Mucosa of rectum (tissue), 2 donors: ENCODE results near the gene MSI2.

ENCODE experiments used
- H3K27ac ChIP-seq, 2 donors: one replicate each; pipeline ENCODE4 v1.7.0; 2013; ENCODE audit warnings: inconsistent platforms in 2 of 2, low read depth in 2 of 2, low read length in 2 of 2
- H3K27me3 ChIP-seq, 2 donors: one replicate each; pipeline ENCODE4 v1.7.0; 2013; ENCODE audit warnings: low read length in 2 of 2; ENCODE audit not compliant: control insufficient read depth in 2 of 2, insufficient read depth in 2 of 2
- H3K36me3 ChIP-seq, 2 donors: one replicate each; pipeline ENCODE4 v1.7.0; 2013; ENCODE audit warnings: low read length in 2 of 2; ENCODE audit not compliant: control insufficient read depth in 2 of 2, insufficient read depth in 2 of 2
- H3K4me1 ChIP-seq, 2 donors: one replicate each; pipeline ENCODE4 v1.7.0; 2013; ENCODE audit warnings: low read length in 2 of 2, mild to moderate bottlenecking in 1 of 2; ENCODE audit not compliant: control insufficient read depth in 2 of 2, insufficient read depth in 2 of 2
- H3K4me3 ChIP-seq, 2 donors: one replicate each; pipeline ENCODE4 v1.7.0; 2013; ENCODE audit warnings: low read length in 2 of 2
- H3K9ac ChIP-seq, 2 donors: one replicate each; pipeline ENCODE4 v1.7.0; 2013; ENCODE audit warnings: low read length in 2 of 2, low read depth in 1 of 2, mild to moderate bottlenecking in 1 of 2
- H3K9me3 ChIP-seq, 2 donors: one replicate each; pipeline ENCODE4 v1.7.0; 2013; ENCODE audit warnings: low read length in 2 of 2; ENCODE audit not compliant: control insufficient read depth in 2 of 2
- donor health status: healthy.
- donor health status: Normal muscosa, but diverticular disease.

MSI2 gene

DNA sequence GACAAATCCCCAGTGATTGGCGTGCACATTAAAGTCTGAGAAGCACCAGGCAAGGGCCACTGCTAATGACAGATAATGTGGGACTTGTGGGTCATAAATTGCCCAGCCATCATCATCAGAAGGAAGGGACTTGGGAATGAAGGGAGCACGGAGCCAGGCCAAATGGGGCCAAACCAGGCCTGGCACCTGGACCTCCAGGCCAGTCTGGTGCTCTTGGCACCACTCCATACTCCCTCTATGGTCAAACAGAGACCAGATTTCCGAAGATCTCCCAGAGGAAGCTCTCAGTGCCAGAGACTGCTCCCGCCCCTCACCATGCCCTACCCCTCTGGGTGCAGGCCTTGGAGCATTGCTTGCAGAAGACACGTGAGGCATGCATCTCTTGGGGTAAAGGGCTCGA lies 346.6 kb downstream of the MSI2 start:
- no peaks in the 10 kb centered on the region for H3K9me3 ChIP-seq
- no peak overlapping the region for H3K9ac ChIP-seq
- H3K36me3 ChIP-seq = no peaks in the 10 kb centered on the region
- peaks cover 39 to 46% of the 10 kb centered on the region in 2 donors for H3K4me1 ChIP-seq
- H3K27ac ChIP-seq = no peak overlapping the region
- no peaks in the 10 kb centered on the region for H3K27me3 ChIP-seq
- no peak overlapping the region for H3K4me3 ChIP-seq

DNA sequence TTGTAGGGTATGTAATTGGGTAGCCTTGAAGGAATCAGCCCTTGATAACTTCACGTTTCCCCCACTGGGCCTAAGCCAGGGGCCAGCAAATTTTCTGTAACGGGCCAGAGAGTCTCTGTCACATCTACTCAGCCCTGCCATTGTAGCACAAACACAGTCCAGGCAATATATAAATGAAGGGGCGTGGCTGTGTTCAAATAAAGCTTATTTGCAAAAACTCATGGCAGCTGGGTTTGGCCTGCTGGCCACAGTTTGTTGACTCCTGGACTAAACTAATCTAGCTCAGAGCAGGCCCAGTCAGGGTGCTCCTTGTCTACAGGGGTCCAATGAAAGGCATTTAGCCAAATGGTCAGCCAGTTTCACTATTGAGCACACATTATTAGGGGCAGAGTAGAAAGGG lies 347.2 kb downstream of the MSI2 start:
- Histone ChIP-seq H3K27ac (peak overlapping the region; percentile 8 to 67), H3K36me3 (no peaks in the 10 kb centered on the region), H3K4me1 (peaks cover 39 to 44% of the 10 kb centered on the region in 2 donors), H3K9ac (no peak overlapping the region), H3K9me3 (no peaks in the 10 kb centered on the region), H3K4me3 (no peak overlapping the region), H3K27me3 (no peaks in the 10 kb centered on the region)

DNA sequence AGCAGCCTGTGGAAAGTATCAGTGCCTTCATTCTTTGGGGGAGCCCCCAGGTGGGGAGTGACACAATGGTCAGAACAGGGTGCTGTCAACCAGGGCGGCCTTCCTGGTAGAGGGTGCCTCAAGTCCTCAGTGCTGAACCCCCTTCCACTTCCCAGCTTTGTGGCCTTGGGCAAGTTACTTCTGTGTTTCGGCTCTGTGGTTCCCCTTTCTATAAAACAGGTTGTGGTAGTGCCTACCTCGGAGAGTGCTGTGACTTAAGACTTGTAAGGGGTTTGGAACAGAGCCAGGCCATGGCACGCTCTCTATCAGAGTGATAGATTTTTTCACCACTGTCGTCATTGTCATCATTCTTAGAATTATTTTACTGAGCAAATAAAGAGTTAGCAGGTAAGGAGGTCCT lies 347.7 kb downstream of the MSI2 start:
- Histone ChIP-seq H3K9me3 (no peaks in the 10 kb centered on the region), H3K36me3 (no peaks in the 10 kb centered on the region), H3K27me3 (no peaks in the 10 kb centered on the region), H3K4me3 (no peak overlapping the region), H3K27ac (peak overlapping the region; percentile 8 to 67), H3K9ac (no peak overlapping the region), H3K4me1 (peaks cover 38 to 43% of the 10 kb centered on the region in 2 donors)

DNA sequence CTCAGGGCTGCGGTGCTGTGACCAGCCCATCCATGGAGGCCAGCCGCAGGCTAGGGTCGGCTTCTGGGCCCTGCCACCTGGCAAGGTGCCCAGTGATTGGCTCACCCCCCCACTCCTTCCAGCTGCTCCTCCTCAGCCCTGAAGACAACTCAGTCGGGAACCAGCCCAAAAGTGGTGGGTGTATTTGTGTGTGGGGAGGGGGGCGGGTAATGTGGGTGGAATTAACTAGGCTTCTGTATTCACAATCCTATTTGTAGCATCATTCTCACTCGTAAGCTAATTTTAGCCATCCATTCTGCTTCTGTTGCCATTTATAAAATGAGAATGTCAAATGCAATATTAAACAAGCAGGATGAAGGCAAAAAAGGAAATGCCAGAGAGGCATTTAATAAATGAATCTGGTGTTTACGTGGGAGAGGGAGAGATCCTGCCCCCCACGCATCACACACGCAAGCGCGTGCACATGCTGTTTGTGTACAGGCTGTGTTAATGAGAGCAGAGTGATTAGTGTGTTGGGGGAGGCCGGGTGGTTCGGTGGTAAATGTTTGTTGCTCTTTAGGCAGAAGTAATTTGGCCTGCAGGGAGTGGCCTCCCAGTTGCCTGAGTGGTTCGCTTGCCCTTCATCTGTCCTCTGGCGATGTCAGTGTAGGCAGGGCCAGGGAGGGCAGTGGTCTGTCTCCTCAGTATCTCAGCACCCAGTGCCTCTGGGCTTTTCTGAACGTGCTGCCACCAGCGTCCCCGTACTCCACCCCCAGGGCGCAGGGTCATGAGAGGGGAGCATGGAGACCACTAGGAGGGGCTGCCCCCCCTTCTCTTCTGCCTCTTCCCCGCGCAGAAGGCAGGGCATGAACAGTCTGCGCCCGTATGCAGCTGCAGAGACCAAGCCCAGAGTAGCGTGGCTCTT lies 348.7 kb downstream of the MSI2 start:
- Histone ChIP-seq H3K27me3 (no peaks in the 10 kb centered on the region), H3K9me3 (no peaks in the 10 kb centered on the region), H3K4me3 (peak overlapping the region; percentile 4 to 45), H3K36me3 (no peaks in the 10 kb centered on the region), H3K9ac (peak overlapping the region; percentile 13 to 34), H3K4me1 (peaks cover 36 to 39% of the 10 kb centered on the region in 2 donors), H3K27ac (peak overlapping the region; percentile 19 to 67)

DNA sequence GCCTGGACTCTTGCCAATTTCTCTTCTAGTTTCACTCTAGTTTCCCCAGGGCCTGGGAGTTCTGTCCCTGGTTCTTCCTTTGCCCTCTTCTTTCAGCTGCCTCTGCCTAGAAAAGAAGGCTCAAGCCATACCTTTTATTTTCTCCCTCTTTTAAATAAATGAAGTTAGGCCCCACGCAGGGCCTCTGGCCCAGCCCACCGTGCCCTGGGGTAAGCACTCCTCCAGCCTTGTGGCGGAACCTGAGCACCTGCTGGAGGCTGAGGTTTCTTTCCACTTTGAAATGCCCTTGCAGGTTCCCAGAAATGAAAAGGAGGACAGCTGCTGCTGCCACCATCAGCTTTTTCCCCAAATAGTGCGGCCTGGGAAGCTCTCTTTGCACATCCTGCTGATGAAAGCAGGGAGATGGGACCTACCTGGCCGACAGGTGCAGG lies 349.4 kb downstream of the MSI2 start:
- peak overlapping the region in 1 of 2 donors; percentile 45 for H3K4me3 ChIP-seq
- peaks cover 34 to 36% of the 10 kb centered on the region in 2 donors for H3K4me1 ChIP-seq
- no peaks in the 10 kb centered on the region for H3K9me3 ChIP-seq
- H3K27ac ChIP-seq = peak overlapping the region; percentile 19 to 67
- peak overlapping the region; percentile 13 to 34 for H3K9ac ChIP-seq
- no peaks in the 10 kb centered on the region for H3K27me3 ChIP-seq
- no peaks in the 10 kb centered on the region for H3K36me3 ChIP-seq

DNA sequence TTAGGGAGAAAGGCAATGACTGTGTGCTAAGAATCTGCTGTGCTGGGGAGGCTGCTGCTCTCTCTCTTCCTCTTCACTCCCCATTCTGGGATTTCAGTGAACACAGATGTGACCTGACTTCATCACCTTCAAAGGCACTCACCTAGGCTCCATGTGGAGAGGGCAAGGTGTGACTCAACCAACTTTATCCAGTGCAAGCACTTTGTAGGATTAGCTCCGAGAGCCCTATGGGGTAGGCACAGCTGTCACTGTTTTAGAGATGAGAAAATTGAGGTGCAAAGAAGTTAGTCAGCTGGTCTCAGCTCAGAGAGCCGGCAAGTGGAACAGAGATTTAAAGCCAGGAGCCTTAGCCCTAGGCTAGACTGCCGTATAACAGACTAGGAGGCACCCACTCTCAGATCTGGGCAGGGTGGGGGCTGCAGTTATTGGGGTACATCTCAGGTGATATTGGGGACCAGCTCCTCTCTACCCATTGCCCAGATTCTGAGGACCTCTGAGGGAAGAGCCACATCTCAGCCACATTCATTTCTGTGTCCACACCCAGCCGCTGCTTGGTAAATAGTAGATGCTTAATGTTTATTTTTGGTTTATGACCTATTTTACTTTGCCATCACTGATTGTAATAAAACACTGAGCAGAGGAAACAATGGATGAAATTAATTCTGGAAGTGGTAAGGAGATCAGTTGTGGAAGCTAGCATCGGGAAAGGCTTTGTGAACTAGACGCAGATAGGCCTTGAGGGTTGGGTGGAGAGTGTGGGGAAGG lies 350.0 kb downstream of the MSI2 start:
- H3K9ac ChIP-seq = no peak overlapping the region
- H3K4me3 ChIP-seq = no peak overlapping the region
- no peaks in the 10 kb centered on the region for H3K36me3 ChIP-seq
- peak overlapping the region in 1 of 2 donors; percentile 67 for H3K27ac ChIP-seq
- peaks cover 33 to 36% of the 10 kb centered on the region in 2 donors for H3K4me1 ChIP-seq
- H3K9me3 ChIP-seq = no peaks in the 10 kb centered on the region
- no peaks in the 10 kb centered on the region for H3K27me3 ChIP-seq

DNA sequence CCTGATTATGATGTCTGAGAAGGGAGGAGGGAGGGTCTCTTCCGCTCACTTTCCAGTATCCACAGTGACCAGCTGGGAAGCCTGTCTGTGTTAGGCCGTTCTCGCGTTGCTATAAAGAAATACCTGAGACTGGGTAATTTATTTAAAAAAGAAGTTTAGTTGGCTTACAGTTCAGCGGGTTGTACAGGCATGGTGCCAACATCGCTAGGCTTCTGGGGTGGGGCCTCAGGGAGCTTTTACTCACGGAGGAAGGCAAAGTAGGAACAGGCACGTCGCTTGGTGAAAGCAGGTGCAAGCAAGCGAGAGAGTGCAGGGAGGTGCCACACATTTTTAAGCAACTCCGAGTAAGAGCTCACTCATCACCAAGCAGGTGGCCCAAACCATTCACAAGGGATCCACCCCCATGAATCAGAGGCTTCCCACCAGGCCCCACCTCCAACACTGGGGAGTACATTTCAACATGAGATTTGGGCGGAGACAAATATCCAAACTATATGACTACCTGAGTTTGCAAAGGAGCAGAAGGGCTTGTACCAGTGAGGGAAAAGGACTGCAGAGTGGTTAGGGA lies 351.3 kb downstream of the MSI2 start:
- no peak overlapping the region for H3K27ac ChIP-seq
- H3K9ac ChIP-seq = no peak overlapping the region
- H3K4me3 ChIP-seq = no peak overlapping the region
- H3K9me3 ChIP-seq = no peaks in the 10 kb centered on the region
- H3K27me3 ChIP-seq = no peaks in the 10 kb centered on the region
- peaks cover 33 to 36% of the 10 kb centered on the region in 2 donors for H3K4me1 ChIP-seq
- H3K36me3 ChIP-seq = no peaks in the 10 kb centered on the region

DNA sequence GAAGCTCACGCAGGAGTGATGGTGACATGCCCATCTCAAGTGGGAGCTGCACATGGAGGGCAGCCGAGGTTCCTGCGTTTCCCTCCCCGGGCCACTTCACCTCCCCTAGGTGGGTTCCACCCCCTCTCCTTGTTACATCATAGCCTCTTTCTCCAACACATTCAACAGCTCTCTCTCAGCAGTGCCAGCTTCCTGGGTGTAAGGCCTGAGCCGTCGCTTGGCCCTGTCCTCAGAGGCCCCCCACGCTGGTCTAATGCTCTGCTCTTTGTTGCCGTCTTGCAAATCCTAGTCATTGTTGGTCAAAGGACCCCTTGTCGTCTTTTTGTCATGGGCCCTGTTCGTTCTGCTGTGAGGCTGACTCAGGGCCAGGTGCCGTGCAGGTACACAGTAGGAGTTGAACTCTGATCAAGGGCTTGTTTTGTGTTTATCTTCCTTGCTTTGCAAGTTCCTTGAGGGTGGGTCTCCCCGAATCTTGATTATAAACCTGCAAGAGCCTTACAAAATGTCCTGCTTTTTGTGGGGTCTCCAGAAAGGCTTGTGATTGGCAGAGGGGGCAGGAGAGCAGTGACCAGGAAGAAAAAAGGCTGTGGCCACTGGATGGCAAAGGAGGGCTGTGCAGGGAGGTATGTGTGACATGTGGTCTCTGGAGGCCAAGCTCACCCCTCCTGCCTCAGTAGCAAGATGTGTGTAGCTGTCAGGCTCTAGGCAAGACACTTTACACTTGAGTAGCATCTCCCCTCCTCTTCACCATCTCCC lies 352.2 kb downstream of the MSI2 start:
- Histone ChIP-seq H3K36me3 (no peaks in the 10 kb centered on the region), H3K9ac (no peak overlapping the region), H3K9me3 (no peaks in the 10 kb centered on the region), H3K27me3 (no peaks in the 10 kb centered on the region), H3K27ac (no peak overlapping the region), H3K4me3 (no peak overlapping the region), H3K4me1 (peaks cover 27 to 28% of the 10 kb centered on the region in 2 donors)

DNA sequence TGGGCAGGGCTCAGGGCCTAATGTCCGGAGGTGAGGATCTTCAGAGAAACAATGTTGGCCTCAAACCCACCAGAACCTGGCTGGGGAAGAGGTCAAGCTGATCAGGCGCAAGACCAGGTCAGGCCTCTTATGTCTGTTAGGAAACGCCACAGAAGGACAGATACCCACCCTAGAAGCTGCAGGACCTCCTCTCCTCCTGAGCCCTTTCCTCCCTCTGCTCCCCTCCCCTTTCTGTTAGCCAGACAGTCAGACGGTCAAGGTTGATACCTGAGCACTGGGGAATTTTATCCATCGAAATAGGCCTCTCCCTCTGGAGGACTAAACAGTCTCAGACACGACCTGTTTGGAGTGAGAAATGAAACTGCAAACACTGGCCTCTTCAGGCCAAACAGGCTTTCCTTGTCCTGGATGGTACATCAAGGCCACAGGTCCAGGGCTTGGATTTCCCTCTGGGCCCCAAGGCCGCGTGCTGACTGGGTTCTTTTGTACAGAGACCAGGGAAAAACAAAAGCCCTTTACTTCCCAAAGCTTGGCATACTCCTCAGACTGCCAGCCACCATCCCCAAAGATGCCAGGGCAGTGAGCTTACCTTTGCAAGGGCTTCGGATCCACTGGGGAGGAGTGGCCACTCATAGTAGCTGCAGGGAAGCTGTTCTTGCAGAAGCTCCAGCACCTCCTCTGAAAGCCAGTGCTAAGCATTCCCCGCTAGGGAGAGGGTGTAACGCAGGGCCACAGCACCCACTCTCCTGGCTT lies 353.0 kb downstream of the MSI2 start:
- no peak overlapping the region for H3K27ac ChIP-seq
- no peaks in the 10 kb centered on the region for H3K9me3 ChIP-seq
- H3K9ac ChIP-seq = no peak overlapping the region
- no peaks in the 10 kb centered on the region for H3K27me3 ChIP-seq
- no peaks in the 10 kb centered on the region for H3K36me3 ChIP-seq
- no peak overlapping the region for H3K4me3 ChIP-seq
- H3K4me1 ChIP-seq = peaks cover 21 to 22% of the 10 kb centered on the region in 2 donors
